NCI-H2227 (cell line): ENCODE measurements around the gene NDUFB6.
"Not testable (repeated sequence)": the region's sequence is repeated elsewhere in the genome, so short reads cannot be mapped to it uniquely, and the experiment has no call there.

ENCODE experiments used
- DNase-seq: peaks from one replicate; lab custom pipeline; 2025; ENCODE audit not compliant: unreplicated experiment; lab: John Stamatoyannopoulos, UW

The NDUFB6 gene

DNA sequence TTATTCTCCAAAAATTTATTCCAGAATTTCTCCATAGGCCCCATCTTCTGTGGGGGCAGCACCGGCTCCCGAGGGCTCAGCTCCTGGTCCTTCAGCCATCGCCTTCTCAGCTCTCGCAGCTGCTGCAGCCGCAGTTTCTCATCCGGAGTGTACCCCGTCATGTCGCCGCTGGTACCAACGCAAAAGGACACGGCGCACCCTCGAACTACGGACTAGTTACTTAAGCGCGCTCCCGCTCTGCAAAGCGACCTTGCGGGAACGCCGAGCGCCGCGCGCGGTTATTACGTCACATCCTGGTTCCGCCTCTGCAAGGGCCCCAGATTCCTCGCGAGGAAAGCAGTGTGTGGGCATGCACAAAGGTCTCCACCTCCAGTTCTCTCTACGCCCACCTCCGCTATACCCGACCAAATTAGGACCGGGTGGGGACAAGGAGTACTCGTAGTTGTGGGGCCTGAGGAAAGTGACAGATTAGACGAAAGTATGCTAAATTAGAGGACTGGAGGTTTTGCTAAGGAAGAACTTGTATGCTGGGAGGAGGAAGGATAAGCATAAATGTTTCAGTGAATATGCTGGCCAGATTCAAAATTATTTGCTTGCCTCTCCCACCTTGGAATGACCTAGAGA lies at the start of gene NDUFB6:
TSS of gene NDUFB6 (minus strand) at position 260 of the 624 bp plus-strand sequence. CDS start at position 161, 99 bp downstream.
- peak; percentile 93 for DNase-seq

DNA sequence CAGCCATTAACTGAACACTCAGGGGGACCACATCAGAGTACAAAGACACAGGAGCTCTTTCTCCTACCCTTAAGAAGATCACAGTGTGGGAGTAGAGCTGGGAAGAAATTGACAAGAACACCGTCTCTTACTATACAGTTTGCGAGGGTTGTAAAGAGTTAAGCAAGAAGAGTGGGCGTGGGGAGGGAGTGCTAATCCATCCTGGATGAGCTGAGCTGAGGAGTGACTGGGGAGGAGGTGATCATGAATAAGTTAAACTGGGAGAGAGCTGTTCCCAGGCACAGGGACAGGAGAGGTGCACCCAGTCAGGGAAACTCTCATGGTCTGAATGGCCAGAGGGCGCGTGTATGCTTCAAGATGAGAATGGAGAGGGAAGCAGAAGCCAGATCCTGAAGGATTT lies 45.3 kb upstream of the NDUFB6 start:
- no peak for DNase-seq

DNA sequence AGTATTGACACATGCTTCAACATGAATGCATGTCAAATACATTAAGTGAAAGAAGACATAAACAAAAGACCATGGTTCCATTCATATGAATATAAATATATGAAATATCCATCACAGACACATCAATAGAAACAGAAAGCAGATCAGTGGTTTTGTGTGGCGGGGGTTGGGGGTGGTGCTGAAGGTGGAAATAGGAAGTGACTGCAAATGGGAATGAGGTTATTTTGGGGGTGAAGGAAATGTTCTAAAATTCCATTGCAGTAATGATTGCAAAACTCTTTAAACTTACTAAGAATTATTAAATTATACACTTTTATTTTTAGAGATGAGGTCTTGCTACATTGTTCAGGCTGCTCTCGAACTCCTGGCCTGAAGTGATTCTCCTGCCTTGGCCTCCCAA lies 33.9 kb upstream of the NDUFB6 start:
- no peak for DNase-seq

DNA sequence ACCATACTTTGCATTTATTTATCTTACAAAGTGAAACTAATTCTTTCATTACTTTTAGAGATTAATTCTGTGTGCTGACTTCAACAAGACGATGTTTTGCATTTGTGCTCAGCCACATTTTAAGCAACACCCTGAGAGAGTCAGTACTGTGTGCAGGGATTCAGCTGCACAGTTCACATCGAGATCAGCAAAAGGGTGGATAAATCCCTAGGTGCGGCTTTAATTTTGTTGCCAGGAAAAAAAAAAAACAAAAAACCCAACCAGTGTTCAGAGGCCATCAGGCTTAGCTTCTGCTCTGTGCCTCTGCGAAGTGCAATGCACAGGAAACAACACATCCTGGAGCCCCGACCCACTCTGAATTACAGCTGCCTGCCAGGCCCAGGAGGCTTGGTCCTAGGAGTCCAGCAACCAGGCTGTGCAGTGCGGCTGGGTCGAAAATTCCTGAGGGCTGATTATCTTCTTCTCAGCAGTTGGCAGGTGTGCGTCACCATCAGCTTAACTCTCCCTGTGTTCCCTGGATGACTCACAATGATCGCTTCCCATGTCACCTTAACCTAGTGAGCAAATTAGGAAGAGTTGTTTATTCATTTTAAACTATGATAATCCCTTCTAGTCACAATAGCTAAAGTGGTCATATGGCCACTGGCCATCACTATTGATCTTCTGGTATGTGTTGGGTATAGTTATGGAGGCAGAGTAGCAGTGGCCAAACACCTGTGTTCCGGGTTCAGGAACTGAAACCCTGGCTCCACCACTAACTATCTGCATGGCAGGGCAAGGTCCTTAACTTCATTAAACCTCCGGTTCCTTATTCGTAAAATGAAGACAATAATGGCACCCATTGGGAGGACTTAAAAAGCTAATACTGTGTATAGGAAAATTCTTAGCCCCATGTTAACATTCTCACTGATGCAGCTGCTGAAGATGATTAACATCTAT lies 31.2 kb upstream of the NDUFB6 start:
- no peak for DNase-seq

GRCh38 chr9:32599021-32599420 lies 26.1 kb upstream of the NDUFB6 start:
- not testable (repeated sequence) for DNase-seq

DNA sequence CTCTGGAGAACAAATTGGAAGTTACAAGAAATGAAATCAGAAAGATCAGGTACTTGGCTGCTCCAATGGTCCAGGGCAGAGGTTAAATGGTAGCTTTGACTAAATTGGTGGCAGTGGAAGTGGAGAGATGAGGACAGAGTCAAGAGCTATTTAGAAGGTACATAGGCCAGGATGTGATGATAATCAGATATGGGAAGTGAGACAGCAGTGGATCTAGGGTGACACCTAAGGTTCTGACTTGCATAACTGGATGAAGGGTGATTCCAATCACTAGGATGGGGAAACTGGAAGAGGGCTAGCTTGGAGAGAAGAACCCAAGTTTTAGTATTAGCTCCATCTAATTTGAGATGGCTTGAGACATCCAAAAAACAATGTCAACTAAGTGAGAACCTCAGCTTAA lies 24.0 kb upstream of the NDUFB6 start:
- no peak for DNase-seq

DNA sequence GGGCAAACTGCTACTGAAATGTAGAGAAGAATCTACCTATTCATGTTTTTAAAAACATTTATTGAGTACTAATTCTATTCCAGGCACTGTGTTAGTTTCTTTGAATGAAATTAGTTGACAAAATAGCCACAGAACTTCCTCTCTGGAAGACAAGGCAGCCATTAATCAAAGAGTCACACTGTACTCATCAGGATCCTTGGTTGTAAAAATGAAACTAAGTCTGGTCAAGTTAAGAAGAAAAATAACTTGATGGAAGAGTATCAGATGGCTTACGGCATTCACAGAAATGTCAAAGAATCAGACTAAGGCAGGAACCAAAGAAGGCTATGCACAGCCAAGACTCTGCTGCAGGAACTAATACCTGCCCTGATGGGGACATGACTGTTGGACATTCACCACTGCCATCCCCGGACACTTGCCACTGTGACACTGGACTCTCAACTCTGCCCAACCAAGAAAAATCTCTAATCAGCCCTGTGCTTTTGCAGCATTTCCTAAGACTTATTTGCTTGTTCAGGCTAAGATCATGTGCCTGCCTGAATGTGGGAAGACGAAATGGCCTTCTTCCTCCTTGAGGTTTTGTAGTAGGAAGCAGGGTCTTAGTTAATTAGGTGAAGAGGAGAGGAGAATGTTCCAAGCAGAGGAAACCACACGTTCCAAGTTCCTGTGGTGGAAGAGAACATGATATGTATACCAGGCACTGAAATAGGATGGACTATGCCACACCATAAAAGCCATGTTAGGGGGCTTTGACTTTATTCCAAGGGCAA lies 23.3 kb upstream of the NDUFB6 start:
- no peak for DNase-seq

GRCh38 chr9:32590898-32591297 lies 17.9 kb upstream of the NDUFB6 start:
- DNase-seq = no peak

DNA sequence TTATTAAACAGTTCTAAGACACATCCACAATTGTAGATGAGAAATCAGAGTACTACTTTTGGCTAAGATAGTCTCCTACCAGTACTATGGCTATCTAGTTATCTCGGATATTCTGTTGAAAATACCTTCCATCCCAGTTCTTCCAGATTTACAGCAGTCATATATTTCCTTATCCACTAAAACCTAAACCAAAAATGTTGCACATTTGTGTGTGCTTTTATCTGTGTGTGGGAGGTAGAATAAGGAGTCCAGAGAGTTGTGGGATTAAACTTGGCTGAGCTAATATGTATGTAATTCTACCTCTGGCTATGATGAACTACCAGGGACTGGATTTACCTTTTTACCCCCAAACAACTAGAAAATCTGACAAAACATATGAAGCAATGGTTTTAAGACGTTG lies 17.5 kb upstream of the NDUFB6 start:
- no peak for DNase-seq

- DNase-seq = peak; percentile 4
Measured at GRCh38 chr9:32589083-32589723, 16.2 kb upstream of the NDUFB6 start.

- no peak for DNase-seq
Measured at GRCh38 chr9:32587901-32588300, 14.9 kb upstream of the NDUFB6 start.

DNA sequence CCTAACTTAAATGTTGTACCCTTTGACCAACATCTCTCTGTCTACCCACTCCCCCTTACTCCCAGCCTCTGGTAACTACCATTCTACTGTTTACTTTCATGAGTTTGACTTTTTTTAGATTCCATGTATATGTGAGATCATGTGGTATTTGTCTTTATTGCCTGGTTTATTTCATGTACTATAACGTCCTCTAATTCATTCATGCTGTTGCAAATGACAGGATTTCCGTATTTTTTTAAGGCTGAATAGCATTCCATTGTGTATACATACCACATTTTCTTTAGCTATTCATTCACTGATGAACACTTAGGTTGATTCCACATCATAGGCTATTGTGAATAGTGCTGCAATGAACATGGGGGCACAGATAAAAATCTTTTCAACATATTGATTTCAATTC lies 11.8 kb upstream of the NDUFB6 start:
- DNase-seq = no peak

GRCh38 chr9:32581512-32582143 lies 8.7 kb upstream of the NDUFB6 start:
- DNase-seq = peak; percentile 33

- DNase-seq = no peak
Measured at GRCh38 chr9:32580631-32581300, 7.8 kb upstream of the NDUFB6 start.

GRCh38 chr9:32579706-32580331 lies 6.9 kb upstream of the NDUFB6 start:
- DNase-seq = peak; percentile 50

- DNase-seq = no peak
Measured at GRCh38 chr9:32578976-32579375, 6.0 kb upstream of the NDUFB6 start.

DNA sequence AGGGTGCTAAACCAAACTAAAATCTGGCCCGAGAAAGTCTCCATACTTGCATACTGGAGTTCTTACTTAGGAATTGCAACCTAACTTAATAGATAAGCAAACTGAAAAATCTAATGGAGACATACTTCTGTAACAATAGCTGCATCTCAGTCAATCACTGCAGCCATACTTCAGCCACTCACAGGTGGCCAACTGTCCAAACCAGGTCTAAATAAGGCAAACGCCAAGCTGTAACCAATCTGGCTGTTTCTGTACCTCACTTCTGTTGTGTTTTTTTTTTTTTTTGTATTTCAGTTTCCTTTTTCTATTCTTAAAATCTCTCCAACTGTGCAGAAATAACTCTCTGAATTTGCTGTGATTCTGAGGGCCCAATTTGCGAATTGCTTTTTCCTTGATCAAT lies 4.4 kb upstream of the NDUFB6 start:
- DNase-seq = no peak

DNA sequence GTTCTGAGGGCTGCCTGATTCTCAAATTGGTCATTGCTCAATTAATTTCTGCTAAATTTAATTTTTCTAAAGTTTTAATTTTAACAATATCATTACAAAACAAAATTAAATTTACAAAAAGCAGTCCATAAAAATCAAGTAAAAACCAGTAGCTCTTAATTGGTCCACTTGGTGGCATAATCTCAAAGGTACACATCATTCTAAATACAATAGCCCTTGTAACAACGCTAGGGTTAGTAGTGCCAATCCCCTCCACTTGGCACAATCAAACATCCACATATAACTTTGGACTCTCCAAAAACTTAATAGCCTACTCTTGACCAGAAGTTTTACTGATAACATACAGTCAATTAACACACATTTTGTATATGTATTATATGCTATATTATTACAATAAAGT lies 1.9 kb upstream of the NDUFB6 start:
- no peak for DNase-seq

- no peak for DNase-seq
Measured at GRCh38 chr9:32573821-32574220, 862 bp upstream of the NDUFB6 start.
